Measurements from ENCODE around the gene MORN5. TPM values are rescaled to one million over a fixed set of nuclear protein-coding genes. Genes with fewer than 3 reads are reported as not detected.

Gene MORN5
- total and polyA plus RNA-seq, 10 of the 15 experiments (the other 5 are each of a cell fraction or from before 2014, with no cell fraction given), result not detected

DNA sequence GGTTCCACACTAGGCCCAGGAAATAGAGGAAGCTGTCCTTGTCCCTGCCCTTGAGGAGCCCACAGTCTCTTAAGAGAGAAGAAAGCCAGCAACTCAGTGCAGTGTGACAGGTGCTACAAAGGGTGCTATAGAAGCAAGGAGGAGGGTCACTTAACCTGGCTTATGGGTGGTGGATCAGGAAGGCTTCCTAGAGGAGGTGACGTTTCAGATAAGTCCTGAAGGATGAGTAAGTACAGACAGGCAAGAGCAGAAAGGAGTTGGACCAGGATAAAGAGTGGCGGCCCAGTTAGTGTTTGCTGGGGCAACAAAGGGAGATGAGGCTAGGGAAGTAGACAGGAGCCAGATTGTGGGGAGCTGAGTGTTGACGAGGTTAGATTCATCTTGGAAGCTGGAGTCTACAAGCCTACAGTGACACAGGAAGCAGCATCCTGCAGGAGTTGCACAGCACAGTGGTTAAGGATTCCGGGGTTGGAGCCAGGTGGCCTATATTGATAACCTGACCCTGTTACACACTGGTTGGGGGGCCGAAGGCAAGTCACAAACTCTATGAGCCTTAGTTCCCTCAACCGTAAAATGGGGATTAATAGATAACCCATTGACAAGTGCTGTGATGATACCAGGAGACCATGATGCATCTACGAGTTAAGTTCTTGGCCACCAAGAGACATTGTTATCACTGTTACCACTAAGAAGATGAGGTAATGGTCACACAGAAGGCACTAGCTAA, 74.5 kb downstream of the MORN5 start (continued):
- TF ChIP-seq, protein P1, sequence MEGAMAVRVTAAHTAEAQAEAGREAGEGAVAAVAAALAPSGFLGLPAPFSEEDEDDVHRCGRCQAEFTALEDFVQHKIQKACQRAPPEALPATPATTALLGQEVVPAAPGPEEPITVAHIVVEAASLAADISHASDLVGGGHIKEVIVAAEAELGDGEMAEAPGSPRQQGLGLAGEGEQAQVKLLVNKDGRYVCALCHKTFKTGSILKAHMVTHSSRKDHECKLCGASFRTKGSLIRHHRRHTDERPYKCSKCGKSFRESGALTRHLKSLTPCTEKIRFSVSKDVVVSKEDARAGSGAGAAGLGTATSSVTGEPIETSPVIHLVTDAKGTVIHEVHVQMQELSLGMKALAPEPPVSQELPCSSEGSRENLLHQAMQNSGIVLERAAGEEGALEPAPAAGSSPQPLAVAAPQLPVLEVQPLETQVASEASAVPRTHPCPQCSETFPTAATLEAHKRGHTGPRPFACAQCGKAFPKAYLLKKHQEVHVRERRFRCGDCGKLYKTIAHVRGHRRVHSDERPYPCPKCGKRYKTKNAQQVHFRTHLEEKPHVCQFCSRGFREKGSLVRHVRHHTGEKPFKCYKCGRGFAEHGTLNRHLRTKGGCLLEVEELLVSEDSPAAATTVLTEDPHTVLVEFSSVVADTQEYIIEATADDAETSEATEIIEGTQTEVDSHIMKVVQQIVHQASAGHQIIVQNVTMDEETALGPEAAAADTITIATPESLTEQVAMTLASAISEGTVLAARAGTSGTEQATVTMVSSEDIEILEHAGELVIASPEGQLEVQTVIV (IDR thresholded peaks at IDR 0.05; ENCODE audit: borderline replicate concordance, partially characterized antibody), result no peak
- TF ChIP-seq, protein P2, sequence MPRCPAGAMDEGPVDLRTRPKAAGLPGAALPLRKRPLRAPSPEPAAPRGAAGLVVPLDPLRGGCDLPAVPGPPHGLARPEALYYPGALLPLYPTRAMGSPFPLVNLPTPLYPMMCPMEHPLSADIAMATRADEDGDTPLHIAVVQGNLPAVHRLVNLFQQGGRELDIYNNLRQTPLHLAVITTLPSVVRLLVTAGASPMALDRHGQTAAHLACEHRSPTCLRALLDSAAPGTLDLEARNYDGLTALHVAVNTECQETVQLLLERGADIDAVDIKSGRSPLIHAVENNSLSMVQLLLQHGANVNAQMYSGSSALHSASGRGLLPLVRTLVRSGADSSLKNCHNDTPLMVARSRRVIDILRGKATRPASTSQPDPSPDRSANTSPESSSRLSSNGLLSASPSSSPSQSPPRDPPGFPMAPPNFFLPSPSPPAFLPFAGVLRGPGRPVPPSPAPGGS (IDR thresholded peaks at IDR 0.05; ENCODE audit: borderline replicate concordance, insufficient read depth, low read depth, low read length, poor library complexity, severe bottlenecking), result no peak
- no peak for TF ChIP-seq RFX5 (IDR thresholded peaks at IDR 0.05; ENCODE audit: low read depth, low read length)
- TF ChIP-seq BHLHE40 (IDR thresholded peaks at IDR 0.05; ENCODE audit: borderline replicate concordance in 1 of 2, low read depth in 2 of 2, low read length in 1 of 2), result no peak
- TF ChIP-seq ZBED1 (IDR thresholded peaks at IDR 0.05; ENCODE audit: borderline replicate concordance), result no peak
- no peak for TF ChIP-seq SREBF1 (IDR thresholded peaks at IDR 0.05; ENCODE audit: low read length)
- TF ChIP-seq MTA3 (IDR thresholded peaks at IDR 0.05; ENCODE audit: borderline replicate concordance, low read length), result no peak

DNA sequence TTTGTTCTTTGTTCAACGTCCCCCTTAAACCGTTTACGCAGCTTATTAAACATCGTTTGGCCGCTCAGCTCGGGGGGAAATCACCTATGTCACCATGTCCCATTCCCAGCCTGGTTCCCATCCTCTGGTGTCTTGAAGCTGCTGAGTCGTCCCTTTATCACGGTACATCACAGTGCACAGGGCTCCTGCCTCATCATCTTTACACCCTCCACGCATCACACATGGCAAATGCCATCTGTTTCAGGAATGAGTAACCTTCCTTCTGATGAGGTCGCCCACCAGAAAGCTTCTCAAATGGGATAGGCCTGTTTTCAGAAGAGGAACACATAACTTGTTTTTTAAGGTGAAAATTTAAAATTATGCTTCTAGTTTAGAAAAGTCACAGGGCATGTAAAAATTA, 77.0 kb downstream of the MORN5 start:
- peaks cover 2 to 5% of the 10 kb centered on the region in 2 experiments for H3K36me3 ChIP-seq (ENCODE audit: control insufficient read depth in 2 of 2, insufficient read depth in 2 of 2, low read length in 1 of 2)
- ChIA-PET POLR2A (no interaction called here), SMC1A (ENCODE audit: uncharacterized antibody, unreplicated experiment) (no interaction called here), RAD21 (ENCODE audit: unreplicated experiment) (no interaction called here), CTCF (interaction anchor here (1.5 kb wide), 1 partner anchor 8 kb away, joined by 3 read pairs; no protein-coding TSS in a partner anchor)
- DNase-seq (ENCODE audit: low read depth, low spot score) (no peak), FAIRE-seq (no peak), ATAC-seq (no peak)
- in situ Hi-C loops (cut with MboI), result no loop called here
- H3K27ac ChIP-seq (ENCODE audit: control insufficient read depth, insufficient read depth), result no peak overlapping the region
- H3K4me1 ChIP-seq (ENCODE audit: control insufficient read depth, insufficient read depth, low read length), result no peaks in the 10 kb centered on the region
- no peaks in the 10 kb centered on the region for H3K9me3 ChIP-seq (replicated peaks; ENCODE audit: control insufficient read depth, insufficient read depth, low read length)
- no peak overlapping the region for H3K9ac ChIP-seq (ENCODE audit: control insufficient read depth, insufficient read depth, low read length)
- no peaks in the 10 kb centered on the region for H3K27me3 ChIP-seq (replicated peaks in 1 of 2; ENCODE audit: control insufficient read depth in 2 of 2, insufficient read depth in 2 of 2, low read length in 1 of 2)
- no peaks in the 10 kb centered on the region for H4K20me1 ChIP-seq (ENCODE audit: control insufficient read depth, insufficient read depth)
- no peak overlapping the region for H3K4me3 ChIP-seq
- no peak overlapping the region for H3K4me2 ChIP-seq (ENCODE audit: control insufficient read depth, insufficient read depth)
- no TSS peak for BruUV-seq (replicated peaks)
- intact Hi-C loops (cut with micrococcal nuclease; ENCODE audit: unreplicated experiment), result no loop called here
- no peak overlapping the region for H2AFZ ChIP-seq (ENCODE audit: control insufficient read depth, low read depth, low read length)
- H3K79me2 ChIP-seq (ENCODE audit: control insufficient read depth, insufficient read depth, low read length), result no peaks in the 10 kb centered on the region
- 91% methylated on average over 10 of the region's 10 CpGs for WGBS (ENCODE audit: insufficient coverage, insufficient replicate concordance, low lambda C conversion rate, missing lambda C conversion rate)
- TF ChIP-seq RAD21 (IDR thresholded peaks at IDR 0.05; ENCODE audit: insufficient read depth, low read depth, low read length) (no peak), NFXL1 (IDR thresholded peaks at IDR 0.05; ENCODE audit: borderline replicate concordance) (no peak), NFIC (IDR thresholded peaks at IDR 0.05; ENCODE audit: low read depth, low read length) (no peak), CHD4 (IDR thresholded peaks at IDR 0.05) (no peak), TCF7 (IDR thresholded peaks at IDR 0.05; ENCODE audit: borderline replicate concordance) (no peak), CREM (IDR thresholded peaks at IDR 0.05; ENCODE audit: low read depth) (no peak)
- TF ChIP-seq, protein P3, sequence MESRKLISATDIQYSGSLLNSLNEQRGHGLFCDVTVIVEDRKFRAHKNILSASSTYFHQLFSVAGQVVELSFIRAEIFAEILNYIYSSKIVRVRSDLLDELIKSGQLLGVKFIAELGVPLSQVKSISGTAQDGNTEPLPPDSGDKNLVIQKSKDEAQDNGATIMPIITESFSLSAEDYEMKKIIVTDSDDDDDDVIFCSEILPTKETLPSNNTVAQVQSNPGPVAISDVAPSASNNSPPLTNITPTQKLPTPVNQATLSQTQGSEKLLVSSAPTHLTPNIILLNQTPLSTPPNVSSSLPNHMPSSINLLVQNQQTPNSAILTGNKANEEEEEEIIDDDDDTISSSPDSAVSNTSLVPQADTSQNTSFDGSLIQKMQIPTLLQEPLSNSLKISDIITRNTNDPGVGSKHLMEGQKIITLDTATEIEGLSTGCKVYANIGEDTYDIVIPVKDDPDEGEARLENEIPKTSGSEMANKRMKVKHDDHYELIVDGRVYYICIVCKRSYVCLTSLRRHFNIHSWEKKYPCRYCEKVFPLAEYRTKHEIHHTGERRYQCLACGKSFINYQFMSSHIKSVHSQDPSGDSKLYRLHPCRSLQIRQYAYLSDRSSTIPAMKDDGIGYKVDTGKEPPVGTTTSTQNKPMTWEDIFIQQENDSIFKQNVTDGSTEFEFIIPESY (IDR thresholded peaks at IDR 0.05), result no peak

Data from GM12878 (cell line).